Activated CD4-positive, CD25-positive, alpha-beta regulatory T cell treated with anti-CD3 and anti-CD28 coated beads, Interleukin-2, amount 50 U/mL, for 72 hours (primary cell): ENCODE results near the gene DYNAP.

Source experiments
- DNase-seq: peaks from one replicate; pipeline ENCODE4 v3.0.0; 2021

Gene DYNAP, protein sequence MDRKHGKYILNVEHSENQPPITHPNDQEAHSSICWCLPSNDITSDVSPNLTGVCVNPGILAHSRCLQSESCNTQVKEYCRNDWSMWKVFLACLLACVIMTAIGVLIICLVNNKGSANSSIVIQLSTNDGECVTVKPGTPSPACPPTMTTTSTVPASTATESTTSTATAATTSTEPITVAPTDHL

DNA sequence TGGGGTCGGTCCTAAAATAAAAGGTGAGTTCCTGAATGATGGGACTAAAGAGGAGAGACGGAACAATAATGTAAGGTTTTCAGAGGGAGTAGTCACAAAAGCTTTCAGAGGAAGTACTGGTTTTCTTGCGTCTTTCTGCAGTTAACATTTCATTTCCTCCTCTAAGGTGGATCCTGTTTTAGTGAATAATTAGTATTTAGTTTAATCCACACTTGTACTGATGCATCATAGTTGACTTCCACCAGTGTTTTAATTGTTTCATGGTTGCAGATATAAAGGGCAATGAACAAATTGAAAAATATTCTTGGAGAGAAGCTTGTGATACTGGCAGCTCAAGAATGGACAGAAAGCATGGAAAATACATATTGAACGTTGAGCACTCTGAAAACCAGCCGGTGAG lies at the start of gene DYNAP:
TSS of gene DYNAP (plus strand) at position 301 of the 400 bp plus-strand sequence. CDS start at position 339, 38 bp downstream.
- DNase-seq, result no peak

DNA sequence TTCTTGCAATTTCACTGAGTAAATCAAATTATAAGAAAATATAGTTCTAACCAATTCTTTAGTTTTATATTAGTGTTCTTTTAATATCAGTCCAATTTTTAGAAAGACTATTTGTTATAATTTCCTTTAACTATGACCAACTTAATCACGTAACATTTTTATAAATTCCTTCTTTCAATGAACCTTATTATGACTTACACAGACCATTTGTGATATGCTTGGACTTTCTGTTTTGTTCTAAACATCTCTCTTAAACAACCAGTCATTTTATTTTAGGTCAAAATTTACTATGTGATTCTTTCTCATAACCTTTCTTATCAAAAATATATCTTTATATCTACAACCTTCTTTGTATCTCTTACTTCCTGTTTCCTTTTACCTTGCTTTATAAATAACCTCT lies 39.5 kb upstream of the DYNAP start:
- DNase-seq, result no peak

DNA sequence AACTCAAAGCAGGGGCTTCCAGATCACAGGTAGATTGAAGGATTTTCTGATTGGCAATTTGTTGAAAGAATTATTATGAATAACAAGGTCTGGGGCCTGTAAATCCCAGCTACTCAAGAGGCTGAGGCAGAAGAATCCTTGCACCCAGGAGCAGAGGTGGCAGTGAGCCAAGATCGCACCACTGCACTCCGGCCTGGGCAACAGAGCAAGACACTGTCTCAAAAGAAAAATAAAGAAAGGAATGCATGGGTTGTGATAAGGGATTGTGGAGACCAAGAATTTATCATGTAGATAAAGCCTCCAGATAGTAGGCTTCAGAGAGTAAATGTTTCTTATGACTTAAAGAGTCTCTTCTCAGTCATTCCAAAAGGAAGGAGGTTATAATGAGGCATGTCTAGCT lies 35.8 kb upstream of the DYNAP start:
- no peak for DNase-seq

DNA sequence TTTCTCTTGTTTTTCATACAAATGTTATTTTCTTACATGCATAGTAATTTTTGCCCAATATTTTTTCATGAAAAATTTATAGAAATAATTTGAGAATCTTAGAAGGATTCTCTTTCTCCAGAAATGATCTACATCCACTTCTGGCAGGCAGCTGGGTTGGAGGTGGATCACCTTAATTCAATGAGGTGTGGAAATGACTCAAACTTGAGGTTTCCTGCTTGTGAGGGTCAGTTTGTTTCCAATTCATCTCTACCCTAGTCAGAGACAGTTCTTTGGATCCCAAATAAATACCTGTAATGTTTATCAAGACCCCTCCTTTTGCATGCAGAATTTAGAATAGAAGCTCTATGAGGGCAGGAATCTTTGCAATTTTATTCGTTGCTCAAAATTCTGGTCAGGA lies 35.0 kb upstream of the DYNAP start:
- no peak for DNase-seq

DNA sequence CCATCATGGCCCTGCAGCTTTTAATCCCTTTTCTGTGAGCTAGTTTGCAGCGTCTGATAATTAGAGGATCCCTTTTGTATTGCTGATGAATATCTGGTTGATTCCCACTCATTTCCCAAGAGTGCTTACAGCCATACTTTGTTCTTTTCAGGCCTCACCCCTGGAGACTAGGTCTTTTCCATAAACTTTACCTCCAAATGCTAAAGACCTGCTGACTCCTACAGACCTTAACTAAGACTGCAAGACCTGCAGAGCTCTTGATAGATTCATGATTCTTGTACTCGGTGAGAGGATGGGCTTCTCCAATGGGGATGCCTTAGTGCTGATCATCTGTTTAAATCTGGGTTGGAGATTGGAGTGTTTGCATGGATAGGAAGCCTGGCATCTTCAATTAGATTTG lies 33.1 kb upstream of the DYNAP start:
- no peak for DNase-seq

DNA sequence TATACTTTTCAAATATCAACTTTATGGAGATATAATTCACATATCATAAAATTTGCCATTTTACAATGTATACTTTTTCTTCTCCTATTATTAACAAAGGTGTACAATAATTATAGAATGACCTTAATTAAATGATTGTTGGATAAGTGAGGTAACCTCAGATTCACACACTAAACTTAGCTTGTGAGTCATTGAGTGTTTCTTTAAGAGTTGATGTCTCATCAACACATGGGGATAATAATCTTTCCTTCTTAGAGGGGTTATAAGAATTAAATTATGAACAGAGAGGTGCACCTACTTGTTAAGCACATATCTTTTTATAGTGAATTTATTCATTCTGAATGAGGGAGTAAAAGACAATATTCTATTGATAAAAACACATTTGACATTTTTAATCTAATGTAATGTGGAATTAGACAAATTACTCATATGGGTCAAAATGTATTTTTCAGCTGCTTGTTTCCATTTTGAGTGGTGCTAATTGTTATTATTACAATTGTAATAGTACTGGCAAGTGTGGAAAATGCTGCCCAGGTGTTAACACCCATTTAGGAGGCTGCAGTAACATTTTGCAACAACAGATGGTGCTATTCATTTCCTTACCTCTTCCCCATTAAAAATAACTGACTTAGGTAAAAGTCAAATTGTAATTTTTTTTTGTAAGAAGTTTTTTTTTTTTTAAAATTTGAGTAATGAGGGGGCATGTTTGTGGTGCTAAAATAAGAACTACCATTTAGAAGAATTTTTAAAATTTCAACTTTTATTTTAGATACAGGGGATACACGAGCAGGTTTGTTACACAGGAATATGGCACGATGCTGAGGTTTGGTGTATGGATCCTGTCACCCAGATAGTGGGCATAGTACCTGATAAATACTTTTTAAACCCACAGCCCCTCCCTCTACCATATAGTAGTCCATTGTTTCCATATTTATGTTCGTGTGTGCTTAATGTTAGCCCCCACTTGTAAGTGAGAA lies 32.1 kb upstream of the DYNAP start:
- DNase-seq, result no peak

DNA sequence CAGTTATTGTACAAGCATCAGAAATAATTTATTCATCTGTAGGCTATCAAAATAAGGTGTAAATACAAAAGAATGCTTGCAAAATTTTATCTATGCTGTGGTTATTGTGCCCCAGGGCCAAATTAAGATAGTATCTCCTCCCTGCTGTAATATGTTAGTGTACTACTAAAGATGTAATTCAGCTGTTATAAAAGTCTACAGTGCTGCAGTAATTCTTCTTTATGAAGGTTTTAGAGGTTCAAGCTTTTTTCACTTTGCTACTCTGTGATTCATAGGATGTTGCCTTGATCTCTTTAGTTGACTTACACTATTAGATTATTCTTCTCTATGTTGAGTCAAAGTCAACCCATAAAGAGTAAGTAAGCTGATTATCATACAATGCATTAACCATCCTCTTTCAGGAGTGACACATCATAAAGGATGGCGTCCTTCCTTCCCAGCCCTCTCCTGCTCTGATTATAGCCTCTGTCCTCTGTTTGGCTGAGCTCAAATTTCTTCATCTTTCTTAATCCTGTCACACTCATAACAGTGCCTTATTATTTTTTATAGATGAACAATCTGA lies 29.3 kb upstream of the DYNAP start:
- no peak for DNase-seq

DNA sequence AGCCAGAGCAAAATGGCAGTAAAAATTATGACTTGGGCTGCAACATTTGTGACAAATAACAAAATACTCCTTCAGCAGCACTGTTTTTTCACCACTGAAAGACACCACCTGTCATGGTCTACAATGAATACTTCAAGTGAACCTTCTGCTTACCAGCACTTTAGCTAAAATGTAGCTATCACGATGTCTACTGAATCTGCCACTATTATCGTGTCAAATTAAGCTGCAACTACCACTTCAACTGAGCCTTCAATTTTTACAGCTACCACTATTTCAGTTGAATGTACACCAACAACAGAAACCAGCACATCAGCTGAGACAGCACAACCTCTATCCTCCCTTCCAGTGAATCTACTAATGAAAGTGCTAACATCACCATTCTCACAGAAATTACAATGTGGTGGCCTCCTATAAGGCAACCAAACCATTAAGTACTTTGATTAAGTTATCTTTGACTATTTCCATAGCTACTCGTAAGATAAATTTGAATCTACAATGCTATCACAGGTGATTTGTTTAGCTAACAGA lies 10.8 kb upstream of the DYNAP start:
- DNase-seq, result no peak

DNA sequence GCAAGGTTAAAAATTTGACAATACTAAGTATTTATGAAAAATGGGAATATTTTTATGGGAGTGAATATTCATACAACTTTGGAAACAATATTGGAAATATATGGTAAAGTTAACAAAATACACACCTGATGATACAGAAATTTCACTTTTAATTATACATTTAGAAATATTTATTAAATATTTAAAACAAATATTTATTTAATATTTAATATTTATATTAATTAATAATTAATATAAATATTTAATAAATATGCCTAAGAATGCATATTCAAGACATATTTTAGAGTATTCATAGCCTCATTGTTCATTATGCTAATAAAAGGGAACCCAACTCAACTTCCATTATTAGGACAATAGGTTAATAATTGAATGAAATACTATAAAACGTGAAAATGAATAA lies 7.0 kb upstream of the DYNAP start:
- DNase-seq, result no peak

DNA sequence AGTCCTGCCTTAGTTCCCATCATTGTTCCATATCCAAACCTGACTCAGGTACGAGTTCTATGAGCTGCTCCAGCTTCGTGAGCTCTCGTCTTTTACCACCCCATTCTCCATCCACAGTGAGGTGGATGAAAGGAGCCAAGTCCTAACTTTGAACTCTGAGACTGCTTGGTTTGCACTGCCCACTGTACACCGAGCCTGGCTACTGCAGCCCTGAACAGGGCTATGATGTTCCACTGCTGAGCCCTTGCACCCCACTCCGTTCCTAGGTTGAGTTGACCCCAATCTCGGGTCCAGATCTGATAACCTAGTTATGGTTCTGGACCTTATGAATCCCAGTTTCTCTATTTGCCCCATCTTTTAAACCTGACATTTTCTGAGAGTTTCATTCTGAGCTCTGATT lies 5.3 kb upstream of the DYNAP start:
- DNase-seq, result no peak

DNA sequence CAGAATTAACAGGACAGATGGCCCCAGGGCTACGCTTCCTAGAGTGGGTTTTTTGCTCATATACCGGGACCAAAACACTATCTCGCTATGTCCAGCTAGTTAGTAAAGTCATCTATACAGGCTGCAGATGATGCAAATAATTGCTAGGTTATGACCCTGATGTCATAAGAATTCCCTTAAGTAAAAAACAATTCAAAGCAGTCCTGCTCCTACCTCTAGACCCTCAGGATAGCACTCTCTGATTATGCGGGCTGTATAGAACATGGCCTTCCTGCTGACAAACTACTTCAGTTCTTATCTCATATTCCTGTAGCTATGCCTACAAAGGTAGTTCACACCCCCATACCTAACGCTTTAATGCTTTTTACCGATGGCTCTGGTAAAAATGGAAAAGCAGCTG lies 13.2 kb downstream of the DYNAP start:
- no peak for DNase-seq

DNA sequence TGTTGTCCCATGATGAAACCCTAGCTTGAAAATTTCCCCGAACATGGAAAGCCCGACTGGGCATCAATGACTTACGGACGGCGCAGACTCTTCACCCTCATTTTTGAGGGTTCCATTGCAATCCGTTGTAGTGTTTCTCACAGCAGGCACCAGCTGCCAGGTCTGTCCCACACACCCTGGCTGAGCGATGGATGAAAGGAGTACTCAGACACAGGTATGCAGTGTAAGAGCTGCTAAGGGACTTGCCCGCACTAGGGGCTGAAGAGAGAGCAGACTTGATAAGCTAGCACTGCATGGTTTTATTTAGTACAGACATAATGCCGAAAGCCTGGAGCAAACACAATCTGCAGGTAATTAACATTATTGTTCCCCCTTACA lies 15.8 kb downstream of the DYNAP start:
- DNase-seq, result no peak

DNA sequence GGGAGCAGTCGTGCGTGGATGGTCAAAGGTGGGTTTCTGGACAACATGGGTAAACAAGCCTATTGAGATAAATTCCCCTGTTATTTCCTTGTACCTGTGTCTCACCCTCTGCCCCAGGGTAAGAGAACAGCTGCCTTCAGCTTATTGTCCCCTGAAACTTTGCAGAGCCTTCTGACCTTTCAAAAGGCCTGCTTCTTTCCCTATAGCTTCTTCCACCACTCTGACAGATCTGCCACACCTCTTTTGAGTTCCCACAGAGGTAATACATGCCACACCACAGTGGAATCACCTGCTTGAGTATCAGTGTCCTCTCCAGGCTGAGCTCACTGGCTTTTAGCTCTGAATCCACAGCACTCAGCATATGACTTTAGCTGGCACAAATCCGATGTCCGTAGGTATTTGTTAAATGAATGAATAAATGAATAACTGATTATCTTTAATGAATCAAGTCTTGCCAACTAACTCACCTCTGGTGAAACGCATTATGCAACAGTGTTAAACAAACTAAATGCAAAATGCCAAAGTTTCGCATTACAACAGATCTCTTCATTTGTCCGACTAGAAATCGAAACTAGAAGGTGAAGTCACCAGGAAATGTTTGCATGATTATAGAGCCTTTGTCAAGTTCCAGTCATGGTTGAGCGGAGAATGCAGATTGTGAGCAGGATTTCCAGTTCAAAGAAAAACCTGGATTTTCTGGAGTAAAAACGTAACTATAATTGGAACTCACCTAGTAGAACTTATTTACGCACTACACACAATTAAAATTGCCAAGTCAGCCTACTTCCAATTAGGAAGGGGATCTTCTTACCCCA lies 16.4 kb downstream of the DYNAP start:
- no peak for DNase-seq

DNA sequence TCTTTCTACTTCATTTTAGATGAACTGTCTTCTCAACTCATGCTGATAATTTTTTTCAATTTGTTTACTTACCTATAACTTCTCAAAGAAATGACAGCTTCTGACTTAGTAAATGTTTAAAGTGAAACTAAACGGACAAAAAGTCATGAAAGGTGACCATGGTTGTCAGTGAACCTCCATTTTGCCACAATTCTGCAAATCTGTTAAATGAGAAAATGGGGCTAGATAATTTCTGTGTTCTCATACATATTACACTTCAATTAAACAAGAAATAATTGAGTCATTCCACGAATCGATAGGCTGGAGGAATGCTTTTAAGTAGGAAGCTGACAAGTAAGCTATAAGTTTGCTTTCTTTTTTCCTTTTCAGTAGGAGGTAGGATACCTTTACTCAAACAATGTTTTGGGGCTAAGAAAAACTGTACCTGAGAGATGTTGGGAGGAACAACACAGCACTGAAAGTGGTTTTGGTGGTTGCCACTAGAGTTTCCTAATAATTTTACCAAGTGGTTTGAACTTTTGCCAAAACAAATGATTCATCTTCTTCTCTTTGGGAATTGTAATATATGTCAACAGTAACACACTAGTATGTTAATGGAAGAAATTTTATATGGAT lies 17.1 kb downstream of the DYNAP start:
- DNase-seq, result no peak

DNA sequence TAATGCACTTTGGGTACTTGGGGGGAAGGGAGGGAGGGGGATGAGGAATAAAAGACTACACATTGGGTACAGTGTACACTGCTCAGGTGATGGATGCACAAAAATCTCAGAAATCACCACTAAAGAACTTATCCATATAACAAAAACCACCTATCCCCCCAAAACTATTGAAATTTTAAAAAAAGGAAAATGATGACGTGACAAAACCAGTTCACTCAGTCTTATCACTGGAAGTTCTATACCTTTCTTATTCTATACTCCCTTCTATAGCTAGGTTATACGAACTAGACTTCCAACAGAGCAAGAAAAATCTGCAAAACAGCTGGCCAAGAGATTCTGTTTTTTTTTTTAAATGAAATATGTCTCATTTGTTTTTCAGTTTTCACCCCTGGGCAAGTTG lies 20.8 kb downstream of the DYNAP start:
- no peak for DNase-seq

DNA sequence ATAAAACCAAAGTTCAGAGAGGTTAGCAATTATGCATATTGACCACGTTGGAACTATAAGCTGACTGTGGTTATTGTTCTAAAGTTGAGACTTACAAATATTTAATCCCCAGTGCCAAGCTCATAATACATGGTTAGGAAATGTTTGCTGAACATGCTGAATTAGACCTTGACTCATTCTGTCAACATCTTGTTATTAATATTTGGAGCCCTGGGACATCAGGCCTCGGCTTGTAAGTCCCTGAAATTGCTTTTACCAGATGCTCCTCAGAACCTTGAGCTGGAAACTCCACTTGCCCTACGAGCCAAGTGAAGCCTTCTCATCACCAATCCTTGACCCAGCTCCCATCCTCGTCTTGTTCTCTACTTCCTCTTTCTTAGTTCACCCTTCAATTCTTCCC lies 21.2 kb downstream of the DYNAP start:
- no peak for DNase-seq

DNA sequence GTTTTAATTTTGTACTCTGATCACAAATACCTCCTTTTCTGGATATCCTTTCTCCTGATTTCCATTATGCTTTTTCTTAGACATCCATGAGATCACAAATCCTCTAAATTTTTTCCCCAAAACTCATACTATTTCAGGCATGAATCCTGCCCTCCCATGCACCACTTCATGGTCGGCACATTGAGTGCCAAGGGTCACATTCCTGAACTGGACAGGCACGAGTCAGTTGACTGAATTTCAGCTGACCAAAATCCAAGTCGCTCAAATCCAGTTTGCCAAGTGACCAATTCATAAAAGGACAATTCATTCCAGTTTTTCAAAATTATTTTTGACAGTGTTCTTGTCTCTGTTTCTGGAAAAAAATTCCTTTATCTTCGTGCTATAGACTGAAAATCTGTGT lies 22.1 kb downstream of the DYNAP start:
- DNase-seq, result no peak

DNA sequence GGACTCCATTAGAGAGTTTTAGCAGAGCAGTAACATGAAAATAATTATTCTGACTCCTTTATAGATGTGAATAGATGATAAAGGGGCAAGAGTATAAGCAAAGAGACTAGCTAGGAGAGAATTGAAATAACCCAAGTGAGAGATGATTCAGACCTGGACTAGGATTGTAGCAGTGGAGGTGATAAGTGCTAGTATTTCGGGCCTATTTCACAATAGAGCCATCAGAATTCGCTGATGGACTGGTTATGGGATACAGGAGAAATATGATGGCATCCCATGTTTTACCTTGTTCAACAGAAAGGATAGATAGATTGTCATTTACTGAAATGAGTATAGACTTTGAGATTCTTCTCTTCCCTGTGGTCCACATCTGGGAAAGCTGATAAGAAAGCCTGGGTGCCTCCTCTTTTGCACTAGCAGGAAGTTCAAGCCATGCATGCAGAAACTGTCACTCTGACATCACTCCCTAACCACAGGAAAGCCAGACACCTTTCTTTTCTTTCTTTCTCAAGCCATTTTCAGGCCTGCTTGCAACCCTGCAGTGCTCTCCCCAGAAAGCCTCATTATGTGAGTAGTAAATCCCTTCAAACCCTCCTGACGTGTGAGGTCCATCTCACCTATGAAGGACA lies 25.3 kb downstream of the DYNAP start:
- DNase-seq, result no peak

DNA sequence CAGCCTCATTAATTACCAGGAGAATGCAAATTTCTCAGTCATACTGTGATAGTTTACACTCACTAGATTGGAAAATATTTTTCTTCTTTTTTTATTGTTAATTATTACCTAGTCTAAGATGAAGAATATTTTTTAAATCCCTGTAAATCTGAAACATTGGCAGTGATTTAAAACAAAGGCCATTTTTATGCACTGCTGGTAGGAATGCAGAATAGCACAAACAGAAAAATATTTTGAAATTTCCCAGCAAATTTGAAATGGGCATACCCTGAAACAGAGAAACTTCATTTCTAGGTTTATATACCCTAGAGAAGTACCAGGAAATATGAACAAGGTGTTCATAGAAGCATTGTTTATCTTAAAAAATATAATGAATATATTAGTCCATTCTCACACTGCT lies 31.0 kb downstream of the DYNAP start:
- DNase-seq, result no peak

DNA sequence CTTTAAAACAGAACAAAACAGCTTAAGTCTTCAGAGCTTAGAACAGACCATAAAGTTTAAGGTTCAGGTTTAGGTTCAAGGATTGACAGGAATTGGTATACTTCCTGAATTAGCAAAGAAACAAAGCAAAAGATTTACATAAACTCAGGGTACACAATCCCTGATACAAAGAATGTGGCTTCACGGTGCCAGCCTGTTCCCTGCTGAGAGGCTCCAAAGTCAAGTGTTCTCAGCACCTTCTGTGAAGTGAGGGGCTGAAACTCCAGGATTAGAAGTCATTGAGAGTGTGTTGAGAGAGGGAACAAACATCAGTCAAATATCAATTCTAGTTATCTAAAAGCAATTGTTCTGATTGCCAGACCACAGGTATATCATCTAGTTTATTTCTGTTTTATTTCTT lies 35.7 kb downstream of the DYNAP start:
- DNase-seq, result no peak

DNA sequence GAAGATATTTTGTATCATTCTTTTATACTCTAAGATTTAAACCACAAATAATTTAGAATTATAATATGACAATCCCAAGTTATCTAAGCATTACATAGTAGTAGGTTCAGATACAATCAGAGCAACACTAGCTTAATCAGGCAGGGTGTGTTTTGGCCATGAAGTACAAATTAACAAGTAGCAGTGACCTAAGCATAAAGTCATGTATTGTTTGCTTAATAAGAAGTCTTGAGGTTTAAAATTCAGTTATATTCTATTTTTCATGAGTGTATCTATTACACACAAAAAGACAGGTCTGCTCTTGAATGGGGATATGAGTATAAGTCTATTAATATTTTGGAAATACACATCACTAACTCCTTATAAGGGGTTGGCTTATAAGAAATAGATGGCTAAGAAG lies 39.9 kb downstream of the DYNAP start:
- DNase-seq, result no peak

DNA sequence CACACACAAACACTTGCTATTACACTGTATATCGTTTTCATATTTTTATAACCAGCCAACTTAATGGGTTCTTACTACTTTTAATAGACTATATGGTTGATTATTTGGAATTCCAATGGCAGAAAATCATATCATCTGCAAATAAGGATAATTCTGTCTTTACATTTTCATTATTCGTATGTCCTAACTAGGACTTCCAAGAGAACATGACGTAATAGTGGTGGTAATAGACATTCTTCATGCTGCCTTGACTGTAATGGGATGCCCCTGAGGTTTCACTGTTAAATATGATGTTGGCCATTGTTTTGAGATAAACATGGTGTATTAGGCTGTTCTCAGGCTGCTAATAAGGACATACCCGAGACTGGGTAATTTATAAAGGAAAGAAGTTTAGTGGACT lies 45.2 kb downstream of the DYNAP start:
- no peak for DNase-seq
